Measurements from ENCODE around the gene CCL13.

Gene CCL13

GRCh38 chr17:34363183-34363661 is 6.9 kb downstream of the CCL13 start, which contains the start of gene CCL1:
Gene CCL1, minus strand, starts transcription at chr17:34363233. Its CDS starts 72 bp downstream, at chr17:34363161.
- TF ChIP-seq CTCF (conservative IDR thresholded peaks at IDR 0.05), result no peak

GRCh38 chr17:34364751-34365150 is 8.5 kb downstream of the CCL13 start:
- no peak overlapping the region for H3K27ac ChIP-seq
- TF ChIP-seq CTCF (conservative IDR thresholded peaks at IDR 0.05), result no peak

More at GRCh38 chr17:34363183-34363661, 6.9 kb downstream of the CCL13 start, which contains the start of gene CCL1:
- H3K27ac ChIP-seq, result no peak within 1 kb of the TSS

GRCh38 chr17:34365340-34365739 is 9.1 kb downstream of the CCL13 start:
- H3K27ac ChIP-seq, result no peak overlapping the region
- TF ChIP-seq CTCF (conservative IDR thresholded peaks at IDR 0.05), result no peak

GRCh38 chr17:34366010-34366409 is 9.7 kb downstream of the CCL13 start:
- no peak overlapping the region for H3K27ac ChIP-seq
- no peak for TF ChIP-seq CTCF (conservative IDR thresholded peaks at IDR 0.05)

- no peak overlapping the region for H3K27ac ChIP-seq
- TF ChIP-seq CTCF (conservative IDR thresholded peaks at IDR 0.05), result no peak
Observed at GRCh38 chr17:34366529-34367107, 10.3 kb downstream of the CCL13 start.

GRCh38 chr17:34367486-34368195 is 11.4 kb downstream of the CCL13 start:
- no peak overlapping the region for H3K27ac ChIP-seq
- TF ChIP-seq CTCF (conservative IDR thresholded peaks at IDR 0.05), result no peak

- TF ChIP-seq CTCF (conservative IDR thresholded peaks at IDR 0.05), result no peak
- H3K27ac ChIP-seq, result no peak overlapping the region
Observed at GRCh38 chr17:34368196-34368945, 12.1 kb downstream of the CCL13 start.
